NCI-H1417 (cell line): ENCODE data around the gene UMPS.
"Not testable (repeated sequence)": the region's sequence is repeated elsewhere in the genome, so short reads cannot be mapped to it uniquely, and the experiment has no call there.

ENCODE experiments used
- DNase-seq, 3 experiments: peaks; one replicate each; lab custom pipeline; 2025; lab: John Stamatoyannopoulos, UW

UMPS gene

DNA sequence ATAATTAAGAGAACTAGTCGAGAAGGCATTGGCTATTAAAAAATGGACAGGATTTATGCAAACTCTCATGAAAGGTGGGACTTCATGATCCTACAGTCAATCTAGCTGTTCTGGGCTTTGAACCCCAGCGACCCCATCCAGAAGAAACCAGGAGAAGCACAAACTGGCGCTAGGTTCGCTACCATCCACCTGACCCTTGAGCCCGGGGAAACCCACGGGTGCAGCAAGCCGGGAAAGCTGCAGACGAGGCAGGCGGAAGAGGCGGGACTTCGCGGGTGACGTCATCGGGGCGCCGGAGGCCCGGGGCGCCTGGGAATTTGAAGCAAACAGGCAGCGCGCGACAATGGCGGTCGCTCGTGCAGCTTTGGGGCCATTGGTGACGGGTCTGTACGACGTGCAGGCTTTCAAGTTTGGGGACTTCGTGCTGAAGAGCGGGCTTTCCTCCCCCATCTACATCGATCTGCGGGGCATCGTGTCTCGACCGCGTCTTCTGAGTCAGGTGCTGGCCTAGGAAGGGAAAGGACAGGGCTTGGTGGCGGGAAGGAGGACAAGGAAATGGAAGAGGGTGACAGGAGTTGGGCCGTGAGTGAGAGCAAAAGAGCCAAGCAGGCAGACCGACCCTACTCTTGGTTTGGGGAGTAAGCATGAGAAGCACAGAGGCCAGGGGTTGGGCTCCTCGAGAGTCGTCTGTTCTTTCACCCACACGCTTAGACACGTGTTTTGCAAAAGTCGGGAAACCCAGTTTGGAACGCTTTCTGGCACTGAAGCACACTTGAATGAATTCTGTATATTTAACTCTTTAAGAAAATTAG, at the start of gene UMPS:
Gene UMPS (plus strand): TSS at position 324 of the 812 bp plus-strand sequence. CDS start 20 bp downstream, at position 344.
- peak; percentile 90 to 92 (median 91) for DNase-seq

DNA sequence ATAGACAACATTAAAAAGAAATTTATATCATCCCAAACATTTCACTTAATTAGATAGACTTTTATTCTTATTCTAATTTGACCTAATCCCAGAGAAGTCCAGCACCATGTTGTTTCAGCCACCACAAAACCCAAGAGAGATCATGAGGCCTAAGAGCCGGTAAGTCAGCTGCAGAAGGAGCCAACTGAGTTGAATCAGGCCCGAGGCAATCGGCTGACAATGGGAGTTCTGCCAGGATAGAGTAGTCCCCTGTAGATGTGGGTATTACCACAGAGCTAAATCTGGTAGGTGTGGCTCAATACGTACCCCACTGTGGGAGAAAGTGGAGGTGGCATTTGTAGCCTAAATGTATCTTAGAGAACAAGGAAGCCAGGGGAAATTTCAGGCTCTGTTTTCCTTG, 49.7 kb upstream of the UMPS start:
- no peak for DNase-seq

DNA sequence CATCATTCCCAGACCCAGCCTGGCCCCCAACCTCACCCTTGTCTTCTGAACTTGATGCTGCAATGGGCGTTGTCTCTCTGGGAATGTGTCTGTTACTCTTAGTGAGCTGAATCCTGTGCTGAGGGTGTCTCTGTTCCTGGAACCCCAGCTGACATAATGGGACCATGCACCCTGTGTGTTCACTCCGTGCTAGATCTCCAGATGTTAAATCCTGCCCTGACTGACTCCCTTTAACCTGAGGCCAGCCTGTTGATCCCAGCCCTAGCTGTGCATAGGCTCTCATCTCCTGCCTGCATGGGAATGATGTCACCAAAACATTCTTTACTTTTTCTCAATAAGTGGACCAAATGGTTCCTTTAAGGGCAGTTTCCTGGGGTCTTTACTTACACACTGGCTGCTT, 48.0 kb upstream of the UMPS start:
- no peak for DNase-seq

DNA sequence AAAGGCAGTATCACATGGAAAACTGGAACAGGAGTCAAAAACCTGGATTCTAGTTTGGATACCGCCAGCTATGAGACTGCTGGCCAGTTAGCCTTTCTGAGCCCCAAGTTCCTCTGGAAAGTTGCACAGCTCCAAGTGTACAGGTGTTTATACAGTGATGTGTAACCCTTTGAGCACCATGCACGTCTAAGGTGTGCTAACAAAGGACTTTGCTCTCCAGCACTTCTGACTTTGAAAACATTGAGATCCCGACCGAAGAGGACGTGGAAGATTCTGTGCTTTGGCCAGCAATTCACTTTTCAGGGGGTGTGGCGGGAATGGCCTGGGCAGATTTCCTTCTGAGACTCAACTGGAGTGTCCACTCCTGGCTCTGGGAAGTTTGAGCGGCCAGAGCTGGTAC, 45.8 kb upstream of the UMPS start:
- DNase-seq: no peak

DNA sequence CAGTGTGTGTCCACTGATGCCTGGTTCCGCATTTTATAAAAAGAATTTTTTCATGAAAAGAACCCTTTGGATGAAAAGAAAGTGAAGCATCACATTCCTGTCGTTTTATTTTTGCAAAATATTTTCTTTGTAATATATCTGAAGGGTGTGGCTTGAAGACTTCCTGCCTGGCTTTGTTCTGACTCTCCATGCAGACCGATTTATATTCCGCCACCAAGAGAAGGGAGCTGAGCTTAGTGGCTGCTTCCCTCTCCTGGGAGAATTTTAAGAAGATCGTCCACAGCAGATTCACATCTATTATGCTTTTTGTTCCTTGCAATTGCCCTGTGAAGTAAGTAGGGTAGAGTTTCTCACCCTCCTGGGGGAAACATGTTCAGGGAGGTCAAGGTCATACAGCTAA, 45.2 kb upstream of the UMPS start:
- DNase-seq: no peak

DNA sequence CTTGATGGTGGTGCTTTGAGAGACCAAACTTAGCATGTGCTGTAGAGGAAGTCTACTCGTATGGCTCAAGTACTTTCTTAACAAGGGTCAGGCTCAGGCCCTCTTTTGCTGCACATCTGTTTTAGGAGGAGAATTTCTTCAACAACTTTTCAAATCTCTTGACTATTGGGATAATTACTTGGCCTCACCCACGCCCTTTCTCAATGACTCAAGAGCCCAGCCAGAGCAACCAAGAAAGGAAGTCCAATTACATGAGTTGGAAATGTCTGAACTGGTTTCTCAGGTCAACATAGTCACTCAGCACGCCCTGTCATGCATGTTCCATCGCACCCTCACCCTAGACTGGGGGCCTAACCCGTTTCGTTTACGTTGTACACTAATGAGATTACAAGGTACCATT, 44.8 kb upstream of the UMPS start:
- no peak for DNase-seq

DNA sequence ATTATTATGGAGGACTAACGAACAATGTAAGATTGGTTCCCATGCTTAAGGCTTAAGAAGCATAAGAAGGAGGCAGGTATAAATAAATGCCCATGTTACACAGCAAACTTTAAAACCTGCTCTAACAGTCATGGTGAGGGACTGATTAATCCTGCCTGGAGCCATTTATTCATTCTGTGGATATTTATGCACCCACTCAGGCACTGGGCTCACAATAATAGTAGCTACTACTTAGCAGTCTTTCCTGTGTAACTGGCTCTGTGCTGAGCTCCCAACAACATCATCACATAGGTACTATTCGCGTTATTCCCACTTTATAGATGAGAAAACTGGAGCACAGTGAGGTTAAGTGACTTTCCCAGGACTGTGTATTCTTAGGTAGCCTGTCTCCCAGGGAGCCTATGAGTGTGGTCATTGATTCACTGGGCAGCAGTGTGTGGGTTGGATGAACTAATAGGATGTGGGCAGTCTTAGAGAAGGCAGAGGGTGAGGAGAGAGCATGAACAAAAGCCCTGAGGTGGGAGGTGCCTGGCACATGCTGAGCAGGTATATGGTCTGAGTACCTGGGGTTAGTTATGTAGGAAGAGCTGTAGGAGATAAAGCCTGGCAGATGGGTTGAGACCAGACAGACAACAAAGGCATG, 44.1 kb upstream of the UMPS start:
- no peak for DNase-seq

DNA sequence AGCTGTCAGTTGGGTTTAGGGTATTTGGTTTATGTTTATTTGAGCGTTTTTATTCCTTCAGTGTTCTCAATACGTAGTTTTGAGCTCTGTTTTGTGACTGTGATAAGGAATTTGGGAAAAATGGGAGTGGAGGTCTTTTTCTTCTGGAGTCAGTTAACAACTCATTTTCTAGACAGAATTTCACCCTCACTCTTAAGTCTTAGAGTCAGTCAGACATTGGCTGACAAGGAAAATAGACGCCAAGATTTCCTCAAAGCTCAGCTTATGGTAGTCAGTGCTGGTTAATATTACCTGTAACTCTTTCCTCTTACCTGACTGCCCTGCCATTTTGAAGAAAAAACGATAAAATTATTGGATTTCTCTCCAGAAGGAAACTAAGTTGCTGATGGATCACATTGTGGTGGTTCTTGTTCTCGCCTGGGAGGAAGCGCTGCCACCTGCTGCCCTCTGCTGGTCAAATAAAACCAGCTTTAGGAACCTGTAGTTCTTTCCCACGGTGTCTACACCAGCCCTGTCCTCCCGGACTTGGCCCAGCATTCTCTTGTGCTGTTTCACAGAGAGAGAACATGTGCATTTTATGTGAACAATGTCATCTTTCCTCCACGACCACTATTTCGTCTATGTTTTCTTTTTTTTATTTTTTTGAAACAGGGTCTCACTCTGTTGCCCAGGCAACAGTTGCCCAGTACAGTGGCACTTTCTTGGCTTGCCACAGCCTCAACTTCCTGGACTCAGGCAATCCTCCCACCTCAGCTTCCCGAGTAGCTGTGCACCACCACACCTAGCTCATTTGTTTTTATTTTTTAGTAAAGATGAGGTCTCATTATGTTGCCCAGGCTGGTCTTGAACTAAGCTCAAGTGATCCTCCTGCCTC, 41.4 kb upstream of the UMPS start:
- DNase-seq: peak; percentile 45 to 80 (median 64)

DNA sequence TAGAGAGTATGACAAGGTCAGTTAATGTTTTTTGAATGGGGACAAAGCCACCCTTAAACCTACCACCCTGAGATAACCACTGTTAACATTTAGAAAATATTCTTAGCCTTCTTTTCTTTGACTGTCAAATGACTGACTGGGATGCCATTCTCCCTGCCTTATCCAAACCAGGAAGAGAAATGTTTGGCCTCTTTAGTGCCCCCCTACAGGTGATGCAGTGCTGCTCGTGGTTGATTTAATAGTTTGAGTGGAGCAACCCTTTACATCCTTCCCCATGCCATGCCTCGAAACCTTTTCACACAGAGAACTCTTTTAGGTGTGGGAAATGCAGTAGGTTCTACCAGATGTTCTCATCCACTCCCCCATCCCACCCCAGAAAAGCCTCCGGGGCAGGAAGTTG, 38.7 kb upstream of the UMPS start:
- no peak for DNase-seq

DNA sequence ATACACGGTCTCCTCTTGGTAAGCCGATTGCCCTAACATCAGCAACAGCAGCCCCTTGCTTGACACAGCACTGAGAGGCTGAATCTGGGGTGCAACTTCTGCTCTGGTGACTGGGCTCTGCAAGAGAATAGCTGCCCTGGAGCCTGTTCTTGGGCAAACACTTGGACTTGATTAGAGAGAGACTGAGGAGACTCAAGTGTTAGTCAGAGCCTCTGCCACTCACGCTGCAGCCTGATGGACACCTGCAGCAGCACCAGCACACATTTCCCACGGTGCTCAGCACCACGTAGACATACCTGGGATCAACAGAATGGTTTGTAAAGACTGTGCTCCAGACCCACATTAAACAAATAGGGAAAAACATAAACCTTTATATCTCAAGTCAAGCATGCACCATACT, 35.8 kb upstream of the UMPS start:
- DNase-seq: no peak

DNA sequence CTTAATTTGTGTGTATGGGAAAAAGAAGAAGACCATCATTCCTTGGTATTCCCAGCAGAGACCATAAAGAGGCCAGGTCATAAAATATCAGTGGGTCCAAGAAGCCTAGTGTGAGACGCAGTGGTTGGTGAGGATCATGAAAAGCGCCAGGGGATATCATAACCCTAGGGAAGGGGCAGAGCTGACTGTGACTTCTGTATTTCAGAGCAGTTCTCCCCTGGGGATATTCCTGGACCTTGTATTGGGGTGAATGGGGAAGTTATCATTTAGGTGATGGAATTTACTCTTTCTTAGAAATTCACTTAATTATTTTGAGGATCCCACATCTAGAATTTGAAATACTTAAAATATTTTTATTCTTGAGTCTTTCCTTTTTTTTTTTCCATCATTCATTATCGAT, 34.9 kb upstream of the UMPS start:
- DNase-seq: no peak

DNA sequence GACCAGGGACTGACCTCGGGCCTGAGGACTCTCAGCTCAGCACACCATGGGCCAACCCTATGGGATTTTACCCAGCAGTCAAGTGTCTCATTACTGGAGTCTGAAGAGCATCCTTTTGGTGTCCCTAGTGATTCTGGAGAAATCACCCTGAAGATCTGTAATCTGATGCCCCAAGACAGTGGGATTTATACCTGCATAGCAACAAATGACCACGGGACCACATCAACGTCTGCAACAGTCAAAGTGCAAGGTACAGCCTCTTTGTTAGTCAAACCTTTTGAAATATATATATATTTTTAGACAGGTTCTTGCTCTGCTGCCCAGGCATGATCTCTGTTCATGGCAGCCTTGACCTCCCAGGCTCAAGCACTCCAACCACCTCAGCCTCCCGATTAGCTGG, 34.2 kb upstream of the UMPS start:
- DNase-seq: peak in 1 of 3 experiments; percentile 18

DNA sequence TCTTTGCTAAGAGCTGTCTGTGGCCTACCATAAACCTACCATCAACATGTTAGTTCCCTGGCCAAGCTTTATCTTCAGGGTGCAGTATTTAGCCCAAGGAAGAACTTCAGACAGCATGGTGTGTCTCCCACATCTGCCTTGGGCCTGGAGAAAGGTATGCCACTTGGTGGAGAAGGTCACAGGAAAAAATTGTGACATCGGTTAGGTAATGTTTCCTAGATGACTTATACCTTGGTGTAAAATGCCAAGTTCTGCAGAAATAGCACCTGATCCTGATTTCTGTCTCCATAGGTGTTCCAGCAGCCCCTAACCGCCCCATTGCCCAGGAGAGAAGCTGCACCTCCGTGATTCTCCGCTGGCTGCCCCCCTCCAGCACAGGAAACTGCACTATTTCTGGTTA, 33.0 kb upstream of the UMPS start:
- no peak for DNase-seq

DNA sequence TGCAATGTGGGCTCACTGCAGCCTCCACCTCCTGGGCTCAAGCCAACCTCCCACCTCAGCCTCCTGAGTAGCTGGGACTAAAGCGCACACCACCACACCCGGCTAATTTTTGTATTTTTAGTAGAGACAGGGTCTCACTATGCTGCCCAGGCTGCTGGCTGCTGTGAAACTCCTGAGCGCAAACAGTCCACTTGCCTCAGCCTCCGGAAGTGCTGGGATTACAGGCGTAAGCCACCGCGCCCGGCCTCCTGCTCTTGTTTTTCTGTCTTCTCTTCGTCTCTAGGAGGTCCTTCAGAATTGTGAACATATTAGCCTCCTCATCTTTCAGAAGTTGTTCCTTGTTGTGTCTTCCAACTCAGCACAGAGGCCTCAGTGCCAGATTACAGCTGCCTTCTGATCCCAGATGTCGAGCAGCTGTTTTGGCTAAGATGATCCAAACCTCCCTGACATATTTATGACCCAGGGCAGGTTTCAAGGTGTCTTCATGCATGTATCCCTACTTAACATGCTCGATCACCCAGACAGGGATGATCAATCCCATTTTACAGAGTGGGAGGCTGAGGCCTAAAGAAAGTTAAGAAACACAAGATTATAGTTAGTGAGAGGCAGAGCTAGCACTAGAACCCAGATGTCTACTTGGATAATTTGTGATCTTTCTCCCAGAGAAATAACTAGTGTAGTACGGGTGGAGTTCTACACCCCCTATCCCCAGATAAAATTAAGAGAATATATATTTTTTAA, 32.1 kb upstream of the UMPS start:
- DNase-seq: no peak

DNA sequence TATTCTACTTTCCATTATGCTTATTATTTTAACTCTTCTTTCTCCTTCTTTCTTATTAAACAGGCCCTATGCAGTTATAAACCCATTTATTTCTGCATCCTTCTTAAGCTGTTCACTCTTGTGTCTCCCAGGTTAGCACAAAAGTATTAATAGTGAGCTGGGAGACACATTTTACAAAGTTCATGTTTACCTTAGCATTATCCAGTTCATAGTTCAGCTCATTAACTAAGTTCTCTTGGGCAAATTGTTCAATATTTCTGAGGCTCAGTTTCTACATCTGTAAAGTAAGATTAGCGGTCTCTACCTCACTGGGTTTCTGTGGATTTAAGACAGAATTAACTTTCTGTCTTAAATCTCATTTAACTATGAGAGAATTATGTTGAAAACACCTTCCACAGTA, 31.2 kb upstream of the UMPS start:
- DNase-seq: no peak

DNA sequence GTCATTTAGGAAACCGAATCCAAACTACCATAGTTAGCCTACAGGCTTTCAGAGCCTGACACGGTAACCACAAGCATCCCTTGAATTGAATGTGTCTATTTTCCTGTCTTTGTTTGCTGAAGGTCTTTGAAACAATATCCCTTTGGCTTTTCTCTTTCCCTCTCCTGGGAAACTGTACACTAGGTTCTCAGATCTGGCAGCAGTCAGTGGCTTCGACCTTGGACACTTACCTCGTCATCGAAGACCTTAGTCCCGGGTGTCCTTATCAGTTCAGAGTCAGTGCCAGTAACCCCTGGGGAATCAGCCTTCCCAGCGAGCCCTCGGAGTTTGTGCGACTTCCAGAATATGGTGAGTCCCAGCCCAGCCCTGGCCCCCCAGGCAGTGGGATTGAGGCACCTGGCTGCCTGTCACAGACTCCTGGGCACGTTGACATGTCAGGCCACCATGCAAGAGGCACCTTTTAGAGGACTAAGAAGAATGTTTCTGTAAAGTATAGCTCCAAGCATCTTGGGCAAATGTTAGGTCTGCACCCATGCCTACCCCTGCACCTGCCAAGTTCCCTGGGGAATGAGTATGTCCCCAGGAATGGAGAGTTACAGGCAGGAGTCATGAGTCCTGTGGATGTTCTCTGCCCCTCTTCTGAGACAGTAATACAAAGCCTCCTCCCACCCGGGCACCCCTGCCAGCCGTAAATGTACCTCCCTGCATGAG, 30.4 kb upstream of the UMPS start:
- DNase-seq: no peak

DNA sequence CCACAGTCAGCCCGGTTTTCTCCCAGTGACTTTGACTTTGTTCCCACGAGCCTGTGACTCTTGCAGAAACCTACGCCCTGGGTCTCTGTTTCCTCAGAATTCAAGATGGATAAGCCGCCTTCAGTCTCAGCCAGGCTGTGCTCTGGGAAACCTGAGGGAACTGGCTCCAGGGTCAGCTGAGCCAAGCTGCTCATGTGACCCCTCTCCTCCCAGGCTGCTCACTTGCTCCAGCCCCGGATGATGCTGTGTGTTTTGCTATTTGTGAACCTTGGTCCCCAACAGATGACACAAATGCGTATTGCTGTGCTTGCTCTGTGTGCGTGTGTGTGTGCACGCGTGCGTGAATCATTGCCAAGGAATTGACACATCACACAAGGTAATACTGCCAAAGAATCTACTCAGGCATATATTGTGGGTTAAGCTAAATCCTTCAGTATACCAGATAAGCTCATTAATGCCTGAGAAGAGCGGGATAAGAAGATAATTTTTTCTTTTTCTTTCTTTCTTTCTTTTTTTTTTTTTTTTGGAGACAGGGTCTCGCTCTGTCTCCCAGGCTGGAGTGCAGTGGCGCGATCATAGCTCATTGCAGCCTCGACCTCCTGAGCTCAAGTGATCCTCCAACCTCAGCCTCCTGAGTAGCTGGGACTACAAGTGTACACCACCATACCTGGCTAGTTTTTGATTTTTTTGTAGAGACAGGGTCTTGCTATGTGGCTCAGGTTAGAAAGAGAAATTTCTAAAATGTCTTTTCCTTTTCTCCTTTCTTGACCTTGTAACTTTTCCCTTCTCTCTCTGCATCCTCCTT, 29.2 kb upstream of the UMPS start:
- DNase-seq: no peak

DNA sequence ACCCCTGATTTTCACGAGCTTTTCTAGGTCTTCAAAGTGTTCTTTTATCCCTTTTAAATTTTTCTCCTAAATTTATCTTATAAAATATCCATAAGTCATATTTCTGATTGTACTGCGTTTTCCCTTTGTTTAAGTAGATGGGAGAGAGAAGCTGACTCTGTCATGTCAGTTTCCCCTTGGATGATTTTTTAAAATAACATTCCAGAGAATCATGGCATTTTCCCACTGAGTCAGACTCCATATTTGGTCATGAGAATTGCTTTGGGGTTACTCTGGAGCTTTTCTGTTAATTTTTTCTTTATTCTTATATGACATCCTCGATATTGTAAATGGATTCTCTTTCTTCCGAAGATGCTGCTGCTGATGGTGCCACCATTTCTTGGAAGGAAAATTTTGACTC, 28.6 kb upstream of the UMPS start:
- DNase-seq: no peak

DNA sequence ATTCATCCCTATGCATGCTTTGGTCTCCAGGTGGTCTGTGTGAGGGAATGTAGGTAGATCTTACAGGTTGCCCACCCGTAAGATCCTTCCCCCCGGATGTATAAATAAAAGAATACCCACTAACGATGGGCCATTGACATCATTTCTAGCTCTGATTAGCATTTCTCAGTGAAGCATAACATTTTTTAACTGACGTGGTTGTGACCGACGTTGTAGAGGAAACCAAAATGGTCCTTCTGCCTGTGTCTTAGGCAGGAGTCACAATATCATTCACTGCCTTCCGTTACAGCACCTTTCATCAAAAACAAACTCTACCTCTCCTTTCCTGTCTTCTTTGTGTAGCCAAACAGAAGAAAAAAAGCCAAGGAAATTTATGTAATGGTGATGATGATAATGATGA, 27.3 kb upstream of the UMPS start:
- DNase-seq: no peak

DNA sequence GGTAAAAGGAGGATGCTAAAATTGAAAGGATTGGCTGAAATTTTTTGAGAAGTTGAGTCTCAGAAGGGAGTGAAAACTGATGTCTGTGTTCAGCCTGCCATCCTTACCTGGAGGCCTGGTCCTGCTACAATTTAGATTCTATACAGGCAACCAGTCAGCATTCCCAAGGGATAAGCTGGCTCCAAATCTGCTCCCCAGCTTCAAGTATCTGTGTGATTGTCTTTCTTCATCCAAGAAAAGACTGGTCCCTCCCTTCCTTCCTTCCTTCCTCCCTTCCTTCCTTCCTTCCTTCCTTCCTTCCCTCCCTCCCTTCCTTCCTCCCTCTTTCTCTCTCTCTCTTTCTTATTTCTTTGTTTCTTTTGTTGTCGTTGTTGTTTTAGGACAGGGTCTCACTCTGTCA, 24.7 kb upstream of the UMPS start:
- DNase-seq: no peak

DNA sequence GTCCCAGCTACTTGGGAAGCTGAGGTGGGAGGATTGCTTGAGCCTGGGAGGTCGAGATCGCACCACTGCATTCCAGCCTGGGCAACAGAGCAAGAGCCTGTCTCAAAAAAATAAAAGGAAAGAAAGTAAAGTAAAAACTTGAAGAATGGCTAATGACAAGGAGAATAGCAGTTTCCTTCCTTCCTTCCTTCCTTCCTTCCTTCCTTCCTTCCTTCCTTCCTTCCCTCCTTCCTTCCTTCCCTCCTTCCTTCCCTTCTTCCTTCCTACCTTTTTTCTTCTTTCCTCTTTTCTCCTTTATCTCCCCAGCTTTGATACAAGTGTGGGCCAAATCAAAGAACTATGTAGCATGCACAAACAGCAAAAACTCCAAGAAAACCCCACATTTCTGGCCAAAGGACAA, 23.0 kb upstream of the UMPS start:
- DNase-seq: not testable (repeated sequence)
